Retinal pigment epithelial cell (primary cell): ENCODE measurements around the gene DCAF8L2.
"Not testable (repeated sequence)": the region's sequence is repeated elsewhere in the genome, so short reads cannot be mapped to it uniquely, and the experiment has no call there.

Experiments used
- DNase-seq: peaks from one replicate; pipeline ENCODE4 v3.0.0-alpha.2; 2010; ENCODE audit warnings: low read depth
- H3K4me3 ChIP-seq: 2 replicates; pipeline ENCODE4 v1.5.1; 2011; ENCODE audit warnings: mild to moderate bottlenecking, low read length, control low read depth, moderate library complexity
- TF ChIP-seq, protein P1 (sequence below): conservative IDR thresholded peaks from 2 replicates; pipeline ENCODE4 v1.5.1; 2011; ENCODE audit warnings: low read depth, low read length, control low read depth, inconsistent platforms

Gene DCAF8L2

DNA sequence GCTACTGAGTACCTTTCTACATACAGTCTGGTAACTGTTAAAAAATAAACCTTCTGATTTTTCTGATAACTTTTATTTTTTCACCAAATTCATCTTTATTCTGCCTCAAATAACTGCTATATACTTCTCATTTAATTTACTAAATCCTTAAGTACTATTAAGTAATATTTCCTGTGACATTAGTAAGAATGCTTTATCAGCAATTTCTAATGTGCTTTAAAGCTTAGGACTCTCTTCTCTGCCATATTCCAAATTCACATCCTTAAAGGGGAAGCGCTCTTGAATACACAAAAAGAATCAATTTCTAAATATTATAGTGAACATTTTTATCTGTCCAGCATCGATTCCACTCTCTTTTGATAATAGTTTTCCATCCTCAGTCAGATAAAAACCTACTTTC lies 81.1 kb downstream of the DCAF8L2 start:
- H3K4me3 ChIP-seq, result no peak overlapping the region
- TF ChIP-seq, protein P1, sequence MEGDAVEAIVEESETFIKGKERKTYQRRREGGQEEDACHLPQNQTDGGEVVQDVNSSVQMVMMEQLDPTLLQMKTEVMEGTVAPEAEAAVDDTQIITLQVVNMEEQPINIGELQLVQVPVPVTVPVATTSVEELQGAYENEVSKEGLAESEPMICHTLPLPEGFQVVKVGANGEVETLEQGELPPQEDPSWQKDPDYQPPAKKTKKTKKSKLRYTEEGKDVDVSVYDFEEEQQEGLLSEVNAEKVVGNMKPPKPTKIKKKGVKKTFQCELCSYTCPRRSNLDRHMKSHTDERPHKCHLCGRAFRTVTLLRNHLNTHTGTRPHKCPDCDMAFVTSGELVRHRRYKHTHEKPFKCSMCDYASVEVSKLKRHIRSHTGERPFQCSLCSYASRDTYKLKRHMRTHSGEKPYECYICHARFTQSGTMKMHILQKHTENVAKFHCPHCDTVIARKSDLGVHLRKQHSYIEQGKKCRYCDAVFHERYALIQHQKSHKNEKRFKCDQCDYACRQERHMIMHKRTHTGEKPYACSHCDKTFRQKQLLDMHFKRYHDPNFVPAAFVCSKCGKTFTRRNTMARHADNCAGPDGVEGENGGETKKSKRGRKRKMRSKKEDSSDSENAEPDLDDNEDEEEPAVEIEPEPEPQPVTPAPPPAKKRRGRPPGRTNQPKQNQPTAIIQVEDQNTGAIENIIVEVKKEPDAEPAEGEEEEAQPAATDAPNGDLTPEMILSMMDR, result no peak
- DNase-seq, result no peak

DNA sequence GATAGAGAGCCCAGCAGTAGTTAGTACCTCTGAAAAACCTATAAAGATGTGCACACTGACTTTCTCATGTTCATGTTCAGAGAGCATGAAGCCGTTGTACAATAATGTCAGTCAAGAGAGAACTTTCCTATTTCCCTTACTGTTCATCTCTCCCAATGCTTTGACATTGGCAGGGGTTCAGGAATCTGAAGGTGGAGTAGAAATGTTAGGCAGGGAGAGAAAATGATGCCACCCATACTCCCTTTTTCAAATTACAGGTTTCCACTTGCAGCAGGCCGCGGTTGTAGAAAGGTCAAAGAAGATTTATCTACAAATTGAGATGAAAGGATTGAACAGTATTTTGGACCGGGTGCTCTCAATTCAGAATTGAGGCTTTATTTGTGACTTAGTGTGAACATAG lies 84.3 kb downstream of the DCAF8L2 start:
- TF ChIP-seq, protein P1, result no peak
- H3K4me3 ChIP-seq, result no peak overlapping the region
- no peak for DNase-seq

DNA sequence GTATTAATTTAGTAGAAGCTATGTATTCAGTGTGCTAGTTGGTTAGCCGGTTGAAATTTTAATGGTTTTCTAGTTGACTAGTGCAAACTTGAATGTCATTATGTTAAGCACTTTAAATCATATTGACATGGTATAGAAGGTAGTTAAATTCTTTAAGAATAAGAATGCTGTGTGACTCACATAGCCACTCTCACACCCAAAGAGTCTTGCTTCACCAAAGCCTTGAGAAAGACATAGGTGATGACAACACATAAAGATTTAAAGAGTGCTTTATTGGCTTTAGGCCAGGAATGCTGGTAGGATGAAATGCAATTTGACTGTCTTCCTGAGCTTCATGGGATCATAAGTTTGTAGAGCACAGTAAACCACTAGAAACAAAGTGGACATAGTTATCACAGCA lies 85.3 kb downstream of the DCAF8L2 start:
- TF ChIP-seq, protein P1, result no peak
- peak; percentile 5 for DNase-seq
- no peak overlapping the region for H3K4me3 ChIP-seq

DNA sequence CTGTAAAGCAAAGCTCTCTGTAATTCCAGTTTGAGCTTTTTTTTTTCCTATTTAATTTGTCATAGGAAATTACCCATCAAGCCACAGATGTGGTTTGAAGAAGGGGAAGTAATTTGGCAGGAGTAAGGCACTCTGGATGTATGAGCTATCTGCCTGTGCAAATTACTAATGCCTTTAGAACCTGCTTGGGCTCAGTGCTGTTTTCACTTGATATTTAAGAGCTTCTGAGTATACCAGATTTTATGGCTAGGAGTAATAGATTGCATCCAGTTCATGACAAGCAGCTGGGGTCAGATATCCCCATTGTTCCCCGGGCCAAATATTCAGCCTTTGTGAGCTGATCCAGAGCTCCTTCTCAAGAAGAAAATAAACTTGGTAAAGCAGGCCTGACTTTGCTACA lies 89.1 kb downstream of the DCAF8L2 start:
- no peak for DNase-seq
- H3K4me3 ChIP-seq, result no peak overlapping the region
- TF ChIP-seq, protein P1, result no peak

DNA sequence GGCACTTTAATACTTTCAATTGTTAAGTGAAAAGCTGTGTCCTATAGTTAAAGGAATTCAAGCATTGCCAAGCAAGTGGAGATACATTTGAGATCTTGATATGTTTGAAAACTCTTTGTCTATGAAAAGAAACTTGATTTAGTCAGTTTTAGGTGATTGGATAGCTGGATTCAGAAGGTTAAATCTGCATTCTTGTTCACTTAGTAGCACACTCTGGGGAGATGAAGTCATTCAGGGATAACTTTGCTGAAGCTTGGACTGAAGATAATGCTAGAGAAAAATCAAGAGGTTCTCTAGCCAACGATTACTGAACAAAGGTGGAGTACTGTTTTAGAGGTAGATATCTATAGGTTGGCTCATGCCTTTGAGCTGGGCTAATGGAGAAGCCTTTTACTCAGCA lies 90.6 kb downstream of the DCAF8L2 start:
- TF ChIP-seq, protein P1, result no peak
- no peak overlapping the region for H3K4me3 ChIP-seq
- no peak for DNase-seq

DNA sequence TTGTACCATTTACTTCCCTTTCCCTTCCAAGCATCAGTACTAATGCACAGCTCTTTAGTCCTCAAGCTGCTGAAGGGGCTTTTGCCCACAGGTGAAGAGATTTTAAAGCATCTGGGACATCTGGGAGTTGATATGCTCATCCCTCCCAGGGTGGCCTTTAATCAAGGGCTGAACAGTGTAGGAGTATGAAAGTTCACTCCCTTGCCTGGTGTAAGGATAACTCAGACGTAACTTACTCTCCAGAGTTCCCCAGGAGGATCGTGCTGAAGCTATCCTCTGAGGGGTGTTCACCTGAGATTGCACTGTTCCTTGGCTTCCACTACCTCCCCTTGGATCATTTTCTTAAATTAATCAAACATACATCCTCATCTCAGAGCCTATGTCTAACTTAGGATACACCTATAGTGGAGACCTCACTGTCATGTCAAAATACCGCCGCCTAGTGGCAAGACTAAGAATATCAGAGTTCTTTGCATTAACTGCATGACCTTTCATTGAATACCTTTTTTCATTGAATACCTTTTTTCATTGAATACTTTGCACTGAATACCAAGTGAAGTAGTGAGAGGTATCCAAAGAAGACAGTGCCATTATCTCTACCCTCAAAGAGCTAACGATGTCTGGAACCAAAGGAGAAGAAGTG lies 93.5 kb downstream of the DCAF8L2 start:
- H3K4me3 ChIP-seq, DNase-seq: not testable (repeated sequence)
- TF ChIP-seq, protein P1, result peak; percentile 60

DNA sequence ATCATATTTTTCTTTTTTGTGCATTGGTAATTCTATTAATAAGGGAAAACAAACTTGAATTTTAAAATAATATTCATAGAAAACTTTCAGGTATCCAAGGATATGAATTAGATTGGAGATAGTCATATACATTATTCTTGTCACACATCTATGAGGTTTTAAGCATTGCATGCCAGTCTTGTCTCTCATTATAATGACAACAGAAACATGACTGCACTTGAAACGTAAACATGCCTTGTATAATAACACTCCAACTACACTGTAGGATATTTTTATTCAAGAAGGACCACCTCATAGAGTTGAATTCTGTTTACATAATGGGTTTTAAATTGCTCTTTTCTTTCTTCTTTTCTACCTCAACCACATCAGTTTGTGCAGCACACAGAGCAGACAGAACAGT lies 104.5 kb downstream of the DCAF8L2 start:
- no peak overlapping the region for H3K4me3 ChIP-seq
- TF ChIP-seq, protein P1, result no peak
- DNase-seq, result no peak
